ENCODE data around the gene DYNLL2.
"Not testable (repeated sequence)": the region's sequence is repeated elsewhere in the genome, so short reads cannot be mapped to it uniquely, and the experiment has no call there.

Gene DYNLL2

DNA sequence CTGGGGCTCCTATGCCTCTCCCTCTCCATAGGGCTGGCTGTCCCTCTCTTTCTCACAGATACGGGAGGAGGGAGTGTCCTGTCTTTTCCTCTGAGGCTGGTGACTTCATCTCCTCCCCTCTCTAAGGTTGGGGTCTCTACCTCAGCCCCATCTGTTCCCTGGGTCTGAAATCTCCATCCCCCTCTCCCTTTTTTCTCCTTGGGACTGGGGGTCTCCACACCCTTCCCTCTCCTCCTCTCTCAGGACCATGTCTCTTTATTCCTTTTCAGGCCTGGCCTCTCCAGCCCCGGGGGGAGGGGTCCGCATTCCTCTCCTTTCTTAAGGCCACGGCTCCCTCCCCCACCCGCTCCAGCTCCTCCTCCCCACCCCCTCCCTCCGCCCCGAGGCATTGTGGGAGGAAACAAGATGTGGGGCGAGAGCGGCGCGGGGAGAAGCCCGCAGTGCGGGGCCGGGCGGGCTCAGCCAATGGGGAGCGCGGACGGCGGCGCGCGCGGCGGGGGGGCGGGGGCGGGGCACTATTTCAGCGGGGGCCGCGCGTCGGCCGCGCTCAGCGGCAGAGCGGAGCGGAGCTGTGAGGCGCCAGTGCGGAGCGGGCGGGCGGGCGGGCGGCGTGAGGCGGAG is at the start of gene DYNLL2:
DYNLL2 (plus strand) TSS at position 550 of the 621 bp plus-strand sequence. CDS start 3,672 bp downstream, outside the sequence.
- TF ChIP-seq POLR2A (IDR thresholded peaks at IDR 0.05; ENCODE audit: low read length) (no peak), GATA1 (IDR thresholded peaks at IDR 0.05; ENCODE audit: low read depth, low read length) (no peak)
- peak; percentile 92 to 95 for DNase-seq

DNA sequence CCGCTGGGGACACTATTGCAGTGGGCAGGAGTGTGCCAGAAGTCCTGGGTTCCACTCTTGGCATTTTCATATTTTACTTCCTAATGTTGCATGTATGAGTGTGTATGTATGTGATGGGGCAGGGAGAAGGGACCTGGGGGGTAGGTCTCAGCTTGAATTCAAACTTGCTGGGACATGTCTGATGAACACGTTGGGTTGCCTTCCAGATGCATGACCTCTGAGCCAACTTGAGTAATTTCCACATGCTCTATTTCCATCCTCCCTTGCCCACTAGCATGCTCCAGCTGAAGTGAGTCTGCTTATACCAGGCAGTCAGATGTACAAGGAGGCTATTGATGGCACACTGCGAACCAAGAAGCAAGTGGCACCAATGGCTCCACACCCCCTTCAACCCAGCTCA is 43.2 kb upstream of the DYNLL2 start:
- TF ChIP-seq GATA1 (IDR thresholded peaks at IDR 0.05; ENCODE audit: low read depth, low read length) (no peak), POLR2A (IDR thresholded peaks at IDR 0.05; ENCODE audit: low read length) (no peak)
- no peak for DNase-seq

DNA sequence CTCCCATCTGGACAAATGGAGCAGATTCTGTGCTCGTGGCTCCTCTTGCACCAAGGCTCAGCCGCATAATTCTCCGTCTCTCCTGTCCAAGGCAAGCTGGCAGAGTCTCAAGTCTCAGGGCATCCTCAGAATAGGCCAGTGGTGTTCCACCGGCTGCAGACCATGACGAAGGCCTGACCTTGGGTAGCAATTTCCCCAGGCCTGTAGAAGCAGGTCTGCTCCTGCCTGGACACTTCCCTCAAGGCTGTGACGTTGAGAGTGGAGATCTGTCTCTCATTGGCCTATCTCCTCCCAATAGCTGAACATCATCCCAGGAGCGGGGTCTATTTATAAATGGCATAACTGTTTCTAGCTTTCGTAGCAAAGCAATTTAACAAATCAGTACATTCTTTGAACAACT is 42.8 kb upstream of the DYNLL2 start:
- no peak for DNase-seq
- TF ChIP-seq GATA1 (IDR thresholded peaks at IDR 0.05; ENCODE audit: low read depth, low read length) (no peak), POLR2A (IDR thresholded peaks at IDR 0.05; ENCODE audit: low read length) (no peak)

DNA sequence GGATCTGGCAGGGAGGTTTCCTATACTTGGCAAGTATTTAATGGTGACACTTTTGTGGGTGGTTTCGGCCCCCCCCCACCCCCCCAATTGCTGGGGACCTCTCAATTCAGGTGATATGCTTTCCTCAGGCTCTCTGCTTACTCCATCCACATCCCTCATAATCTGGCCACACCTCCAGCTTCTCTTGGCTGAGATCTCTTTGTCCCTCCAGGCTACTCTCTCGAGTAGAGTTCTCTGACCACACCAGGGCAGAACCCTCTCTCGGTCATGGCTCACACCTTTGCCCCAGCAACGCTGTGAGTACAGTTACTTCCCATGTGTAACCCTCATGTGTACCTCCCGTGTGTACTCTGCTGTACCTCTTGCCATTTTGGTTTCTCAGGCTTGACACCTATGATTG is 42.1 kb upstream of the DYNLL2 start:
- no peak for DNase-seq
- TF ChIP-seq POLR2A (IDR thresholded peaks at IDR 0.05; ENCODE audit: low read length) (no peak), GATA1 (IDR thresholded peaks at IDR 0.05; ENCODE audit: low read depth, low read length) (no peak)

DNA sequence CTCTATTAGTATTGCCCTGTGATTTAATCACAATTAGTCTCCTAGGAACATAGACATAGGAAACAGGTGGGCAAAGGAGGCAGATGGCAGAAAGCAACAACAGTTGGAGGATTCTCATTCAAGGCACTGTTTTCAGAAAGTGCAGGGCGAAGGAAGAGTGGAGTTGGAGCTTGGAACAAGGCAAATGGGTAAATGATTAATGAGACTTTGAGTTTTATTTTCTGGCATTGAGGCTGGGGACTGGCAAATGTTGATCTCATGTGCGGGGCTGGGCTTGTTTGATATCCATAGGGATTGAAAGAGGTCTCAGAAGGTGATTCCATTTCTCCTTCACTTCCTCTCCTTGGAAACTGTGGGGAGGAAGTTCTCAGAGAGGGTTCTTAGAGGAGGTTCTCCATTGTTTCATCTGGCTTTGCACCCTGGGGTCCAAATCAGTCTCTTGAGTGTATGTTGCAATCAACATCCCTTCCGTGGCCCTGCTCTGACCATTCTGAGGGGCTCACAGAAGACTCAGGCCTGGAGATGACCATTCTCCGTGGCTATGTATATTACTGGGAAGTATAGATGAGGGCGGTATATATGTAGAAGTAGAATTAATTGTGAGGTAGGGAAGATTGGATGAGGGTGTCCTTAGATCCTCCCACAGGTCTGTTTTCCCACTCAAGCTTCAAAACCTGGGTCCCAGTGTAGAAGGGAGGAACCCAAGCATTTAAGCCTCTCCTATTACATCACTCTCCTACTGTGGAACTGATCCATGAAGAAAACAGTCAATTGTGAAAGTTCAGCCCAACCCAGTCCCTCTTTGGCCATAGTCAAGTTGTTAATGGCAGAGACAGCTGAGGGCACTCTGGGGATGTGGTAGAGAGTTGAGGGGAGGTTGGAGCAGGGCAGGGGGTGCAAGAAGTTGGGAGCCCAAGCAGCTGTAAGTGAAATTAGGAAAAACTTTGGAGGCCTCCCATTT is 39.7 kb upstream of the DYNLL2 start:
- no peak for TF ChIP-seq POLR2A (IDR thresholded peaks at IDR 0.05; ENCODE audit: low read length)
- no peak for TF ChIP-seq GATA1 (IDR thresholded peaks at IDR 0.05; ENCODE audit: low read depth, low read length)

DNA sequence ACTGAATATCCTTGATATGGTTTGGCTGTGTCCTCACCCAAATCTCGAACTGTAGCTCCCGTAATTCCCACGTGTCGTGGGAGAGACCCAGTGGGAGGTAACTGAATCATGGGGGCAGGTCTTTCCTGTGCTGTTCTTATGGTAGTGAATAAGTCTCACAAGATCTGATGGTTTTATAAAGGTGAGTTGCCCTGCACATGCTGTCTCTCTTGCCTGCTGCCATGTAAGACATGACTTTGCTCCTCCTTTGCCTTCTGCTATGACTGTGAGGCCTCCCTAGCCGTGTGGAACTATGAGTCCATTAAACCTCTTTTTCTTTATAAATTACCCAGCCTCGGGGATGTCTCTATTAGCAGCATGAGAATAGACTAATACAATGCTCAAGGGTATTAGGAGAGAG is 39.0 kb upstream of the DYNLL2 start:
- not testable (repeated sequence) for DNase-seq

More for the DNA sequence above, 39.7 kb upstream of the DYNLL2 start:
- DNase-seq: no peak

DNA sequence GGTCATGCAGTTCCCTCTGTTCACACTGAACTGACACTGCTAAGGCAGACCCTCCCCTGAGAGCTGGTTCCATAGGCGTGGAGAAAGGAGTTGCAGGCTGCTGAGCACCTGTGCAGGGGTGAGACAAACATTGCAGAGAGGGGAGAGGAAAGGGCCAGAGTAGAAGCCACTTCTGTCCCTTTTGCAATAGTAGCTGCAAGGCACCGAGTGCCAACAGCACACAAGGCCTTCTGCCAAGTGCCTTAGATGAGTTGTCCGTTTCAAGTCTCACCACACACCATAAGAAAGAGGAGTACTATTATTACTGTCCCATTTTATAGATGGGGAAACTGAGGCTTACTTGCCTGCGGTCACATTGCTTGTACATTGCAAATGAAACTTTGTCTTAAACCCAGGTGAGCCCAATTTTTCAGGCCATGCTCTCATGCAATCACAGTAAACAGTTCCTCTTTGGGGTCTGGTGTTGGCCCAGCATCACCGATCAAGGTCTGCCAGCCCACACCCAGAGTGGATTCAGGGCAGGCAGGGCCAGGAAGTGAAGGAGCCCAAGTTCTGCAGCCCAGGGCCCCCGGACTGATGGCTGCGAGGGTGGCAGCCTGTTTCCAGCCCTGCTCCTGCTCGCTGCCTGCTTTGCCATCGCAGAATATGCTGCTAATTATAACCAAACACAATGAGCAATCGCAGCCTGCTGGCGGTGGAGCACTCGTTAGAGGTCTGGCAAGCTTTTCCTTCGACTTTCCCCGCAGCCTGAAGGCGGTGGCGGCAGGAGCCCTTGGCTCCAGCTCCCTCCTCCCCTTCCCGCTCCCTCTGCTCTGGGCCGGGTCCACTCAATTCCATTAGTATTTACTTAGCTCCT is 36.8 kb upstream of the DYNLL2 start:
- DNase-seq: no peak
- no peak for TF ChIP-seq GATA1 (IDR thresholded peaks at IDR 0.05; ENCODE audit: low read depth, low read length)
- TF ChIP-seq POLR2A (IDR thresholded peaks at IDR 0.05; ENCODE audit: low read length): no peak

DNA sequence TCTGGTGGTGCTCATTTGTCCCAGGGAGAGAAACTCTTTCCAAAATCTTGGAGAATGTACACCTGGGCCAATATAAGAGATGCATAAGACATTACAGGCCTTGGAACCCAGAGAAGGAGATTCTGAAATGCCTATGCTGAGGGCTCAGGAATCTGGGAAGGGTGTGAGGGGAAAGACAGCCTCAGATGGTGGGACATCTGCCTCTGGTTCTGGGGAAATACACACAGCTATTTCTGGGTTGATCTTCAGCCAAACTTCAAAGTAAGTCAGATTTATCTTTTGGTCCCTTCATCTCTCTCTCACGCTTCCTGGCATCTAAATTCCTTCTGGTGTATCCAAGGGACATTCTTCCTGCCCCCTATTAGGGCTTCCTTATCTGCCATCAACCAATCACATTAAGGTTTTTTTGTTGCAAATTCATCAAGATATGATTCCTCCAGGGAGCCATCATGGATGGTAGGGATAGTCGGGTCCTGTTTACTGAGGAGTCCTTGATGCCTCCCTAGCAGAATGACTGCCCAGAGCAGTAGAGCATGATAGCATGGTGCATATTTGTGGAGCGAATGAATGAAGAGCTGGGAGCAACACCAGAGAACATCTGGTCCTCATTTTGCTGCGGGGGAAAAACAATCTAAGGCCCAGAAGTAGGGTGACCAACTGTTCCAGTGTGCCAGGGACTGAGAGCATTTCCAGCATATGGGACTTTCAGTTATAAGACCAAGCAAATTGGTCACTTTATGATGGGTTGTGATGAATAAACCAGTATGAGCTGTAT is 35.7 kb upstream of the DYNLL2 start:
- DNase-seq: no peak
- TF ChIP-seq POLR2A (IDR thresholded peaks at IDR 0.05; ENCODE audit: low read length) (no peak), GATA1 (IDR thresholded peaks at IDR 0.05; ENCODE audit: low read depth, low read length) (no peak)

DNA sequence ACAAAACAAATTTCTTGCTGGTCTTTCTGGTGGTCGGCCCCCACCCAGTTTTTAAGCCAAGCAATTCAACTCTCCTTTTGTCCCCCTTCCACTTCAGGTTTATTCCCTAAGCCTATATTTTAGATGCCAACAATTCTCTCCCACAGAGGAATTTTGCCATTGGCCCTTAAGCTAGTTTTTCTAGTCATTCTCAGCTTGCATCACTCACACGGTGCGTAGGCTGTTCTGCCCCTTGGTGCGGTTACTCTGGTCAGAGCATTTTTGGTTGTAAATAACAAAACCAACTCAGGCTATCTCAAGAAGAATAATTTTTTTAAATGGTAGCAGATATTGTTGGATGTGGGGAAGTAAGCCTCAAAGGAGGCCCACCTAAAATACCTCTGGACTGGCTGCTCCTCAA is 33.7 kb upstream of the DYNLL2 start:
- DNase-seq: no peak
- TF ChIP-seq GATA1 (IDR thresholded peaks at IDR 0.05; ENCODE audit: low read depth, low read length) (no peak), POLR2A (IDR thresholded peaks at IDR 0.05; ENCODE audit: low read length) (no peak)

DNA sequence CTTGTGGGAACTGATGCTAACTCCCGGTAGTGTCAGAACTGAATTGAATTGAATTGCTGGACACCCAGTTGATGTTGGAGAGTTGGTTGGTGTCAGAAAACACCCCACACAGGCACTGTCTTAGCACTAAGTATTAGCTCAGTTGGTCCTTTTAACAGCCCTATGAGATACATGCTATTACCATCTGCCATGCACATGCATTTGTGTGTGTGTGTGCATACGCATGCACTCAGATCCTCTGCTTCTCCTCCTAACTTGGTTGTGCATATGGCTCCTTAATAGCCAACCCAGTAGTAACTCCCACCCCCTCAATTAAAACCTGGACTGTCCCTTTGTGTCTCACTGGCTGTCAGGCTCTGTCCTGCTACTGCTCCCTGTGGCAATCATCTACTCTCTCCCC is 32.3 kb upstream of the DYNLL2 start:
- no peak for DNase-seq
- TF ChIP-seq GATA1 (IDR thresholded peaks at IDR 0.05; ENCODE audit: low read depth, low read length) (no peak), POLR2A (IDR thresholded peaks at IDR 0.05; ENCODE audit: low read length) (no peak)

DNA sequence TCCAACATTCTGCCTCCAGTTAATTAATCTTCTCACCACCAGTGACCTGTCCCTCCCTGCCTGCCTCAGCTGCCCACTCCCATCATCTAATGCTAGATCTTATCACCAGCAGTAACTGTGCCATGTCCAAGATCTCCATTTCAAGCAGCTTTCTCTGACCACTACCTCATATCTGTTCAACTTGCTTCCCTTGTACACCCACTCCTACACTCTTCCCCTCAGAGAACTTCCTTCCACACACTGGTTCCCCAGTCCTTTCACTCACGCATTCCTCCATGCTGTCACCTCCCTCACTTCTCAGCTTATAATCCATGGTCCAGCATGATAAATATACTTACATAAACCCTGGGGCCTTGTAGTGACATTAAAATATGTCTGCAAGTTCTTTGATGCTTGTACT is 31.8 kb upstream of the DYNLL2 start:
- DNase-seq: no peak
- TF ChIP-seq POLR2A (IDR thresholded peaks at IDR 0.05; ENCODE audit: low read length) (no peak), GATA1 (IDR thresholded peaks at IDR 0.05; ENCODE audit: low read depth, low read length) (no peak)

DNA sequence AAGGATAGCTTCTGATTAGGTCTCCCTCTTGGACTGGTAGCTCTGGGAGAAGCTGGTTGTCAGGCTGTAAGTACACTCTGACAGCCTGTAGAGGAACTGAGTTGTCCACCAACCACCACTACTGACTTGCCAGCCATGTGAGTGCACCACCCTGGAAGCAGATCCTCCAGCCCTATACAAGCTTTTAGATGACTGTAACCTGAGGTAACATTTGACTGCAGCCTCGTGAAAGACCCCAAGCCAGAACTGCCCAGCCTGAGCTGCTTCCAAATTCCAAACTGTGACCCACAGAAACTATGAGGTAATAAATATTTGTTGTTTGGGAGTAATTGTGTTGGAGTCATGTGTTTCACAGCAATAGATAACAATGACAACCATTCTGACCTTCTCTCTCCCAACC is 30.8 kb upstream of the DYNLL2 start:
- no peak for DNase-seq
- TF ChIP-seq GATA1 (IDR thresholded peaks at IDR 0.05; ENCODE audit: low read depth, low read length): no peak
- TF ChIP-seq POLR2A (IDR thresholded peaks at IDR 0.05; ENCODE audit: low read length): no peak

DNA sequence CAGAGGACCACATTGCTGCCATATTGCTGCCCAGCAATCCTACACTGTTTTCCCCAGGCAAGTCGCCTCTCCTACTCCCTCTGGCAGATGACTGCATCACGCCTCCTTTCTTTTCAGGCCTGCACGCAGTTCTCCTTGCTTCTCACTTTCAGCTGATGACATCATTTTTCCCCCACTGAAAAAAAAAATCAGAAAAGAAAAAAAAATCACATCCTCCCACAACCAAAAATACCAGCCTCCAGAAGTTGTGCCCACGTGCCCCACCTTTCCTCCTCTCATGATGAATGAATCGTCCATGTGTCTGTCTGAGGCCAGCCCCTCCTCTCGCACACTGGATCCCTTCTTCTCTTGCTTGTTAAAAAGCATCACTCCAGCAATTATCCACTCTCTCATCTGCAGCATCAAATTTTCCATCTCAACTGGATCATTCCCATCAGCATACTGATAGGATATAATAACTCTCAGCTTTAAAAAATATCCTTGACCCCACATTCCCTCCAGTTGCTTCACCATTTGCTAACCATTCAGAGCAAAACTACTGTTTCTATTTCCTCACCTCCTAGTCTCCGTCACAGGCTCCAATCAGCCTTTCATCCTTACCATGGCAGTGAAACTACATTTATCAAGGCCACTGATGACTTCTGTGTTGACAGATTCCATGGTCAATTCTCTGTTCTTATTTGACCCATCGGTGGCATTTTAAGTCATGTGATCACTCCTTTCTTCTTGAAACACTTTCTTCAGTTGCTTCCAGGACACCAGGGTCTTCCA is 30.1 kb upstream of the DYNLL2 start:
- TF ChIP-seq POLR2A (IDR thresholded peaks at IDR 0.05; ENCODE audit: low read length) (no peak), GATA1 (IDR thresholded peaks at IDR 0.05; ENCODE audit: low read depth, low read length) (no peak)

More for the DNA sequence above, 30.1 kb upstream of the DYNLL2 start:
- DNase-seq: no peak

Measured in erythroblast (primary cell).